GM10847 (cell line): Measurements from ENCODE around the gene BCAS4.

Experiments
- POLR2A ChIP-seq: IDR thresholded peaks from 2 replicates; pipeline ENCODE4 v1.6.1; 2011; ENCODE audit not compliant: insufficient read length; ENCODE audit errors: extremely low read depth

BCAS4 gene

DNA sequence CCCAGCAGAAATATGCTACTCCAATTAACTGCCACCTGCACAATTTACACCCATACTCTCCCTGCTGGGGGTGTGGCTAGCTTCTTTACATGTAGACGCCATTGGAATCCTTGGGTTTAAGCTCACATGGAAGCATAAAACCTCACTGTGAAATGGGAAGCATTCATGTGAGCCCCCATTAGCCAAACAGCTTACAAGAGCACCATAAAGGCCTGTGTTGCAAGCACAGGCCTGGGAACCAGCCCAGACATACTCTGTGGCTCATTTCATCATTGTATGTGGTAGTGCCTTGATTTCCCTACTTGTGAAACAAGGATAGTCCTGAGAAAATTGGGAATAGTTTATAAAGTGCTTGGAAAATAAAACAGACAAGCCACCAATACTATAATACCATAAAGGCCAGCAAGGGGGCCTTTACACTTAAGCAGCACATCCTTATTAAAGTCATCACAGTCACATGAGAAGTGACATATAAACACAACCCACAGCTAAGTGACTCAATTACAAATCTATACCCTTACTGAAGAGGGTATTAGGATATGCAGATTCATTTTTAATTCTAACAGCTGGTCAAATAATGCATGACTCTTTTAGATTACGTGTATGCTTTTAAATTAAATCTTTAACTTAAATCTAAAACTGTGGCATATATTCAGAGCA, 129.5 kb downstream of the BCAS4 start:
- no peak for TF ChIP-seq POLR2A

DNA sequence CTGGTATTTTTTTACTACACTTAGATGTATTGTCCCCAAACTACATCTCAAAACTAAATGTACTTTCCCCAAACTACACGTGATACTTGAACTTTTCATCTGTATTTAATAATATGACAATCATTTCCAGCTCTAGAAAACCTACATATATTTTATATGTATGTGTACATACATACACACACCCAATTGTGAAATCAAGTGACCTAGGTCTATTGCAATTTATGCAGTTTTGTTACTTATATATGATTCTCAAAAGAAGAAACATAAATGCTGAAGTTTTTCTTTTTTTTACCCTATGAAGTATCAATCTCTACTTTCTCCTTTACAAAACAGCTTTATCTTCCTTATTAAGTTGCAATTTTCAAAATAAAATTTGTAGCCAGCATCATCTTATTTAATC, 131.7 kb downstream of the BCAS4 start:
- no peak for TF ChIP-seq POLR2A
